HTERT RPE-1 (cell line): ENCODE measurements around the gene CPED1.
"Not testable (repeated sequence)": the region's sequence is repeated elsewhere in the genome, so short reads cannot be mapped to it uniquely, and the experiment has no call there.

Experiments
- in situ Hi-C: fragments of 300-500 bp; cut with MboI; formaldehyde crosslinking; loops from 4 replicates; pipeline ENCODE4 v1.14.3; 2020; ENCODE audit warnings: low sequenced_read_pairs

Gene CPED1

DNA sequence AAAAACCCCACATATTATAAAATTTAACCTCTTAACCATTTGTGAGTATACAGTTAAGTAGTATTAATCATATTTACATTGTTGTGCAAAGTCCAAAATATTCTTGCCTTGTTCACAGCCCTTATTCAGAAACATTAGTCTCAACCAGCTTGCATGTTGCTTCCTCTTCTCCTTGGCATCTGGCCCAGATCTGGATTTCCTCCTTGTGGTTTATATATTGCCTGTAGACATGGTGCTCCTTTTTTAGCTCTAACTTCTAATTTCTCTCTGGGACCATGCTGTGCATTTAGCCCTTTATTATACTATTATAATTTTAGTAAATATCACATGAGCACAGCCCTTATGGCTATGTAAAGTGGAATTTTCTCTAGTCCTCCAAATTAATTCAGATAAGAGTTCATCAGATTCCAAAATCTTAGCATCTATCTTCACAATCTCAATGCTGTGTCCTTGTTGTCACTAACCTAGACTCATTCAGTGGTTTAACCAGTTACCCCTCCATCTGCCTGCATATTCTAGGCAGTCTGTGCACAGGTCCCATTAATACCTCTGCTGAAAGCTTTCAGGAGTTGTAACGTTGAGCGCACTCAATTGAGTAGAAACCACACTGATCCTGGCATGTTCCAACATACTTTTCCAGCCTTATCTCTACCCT lies 7.9 kb downstream of the CPED1 start:
- in situ Hi-C loops, result no loop called here

GRCh38 chr7:120996988-120997345 lies 8.5 kb downstream of the CPED1 start:
- in situ Hi-C loops, result no loop called here

- in situ Hi-C loops, result no loop called here
These were observed 9.5 kb downstream of the CPED1 start for GRCh38 chr7:120997882-120998474.

DNA sequence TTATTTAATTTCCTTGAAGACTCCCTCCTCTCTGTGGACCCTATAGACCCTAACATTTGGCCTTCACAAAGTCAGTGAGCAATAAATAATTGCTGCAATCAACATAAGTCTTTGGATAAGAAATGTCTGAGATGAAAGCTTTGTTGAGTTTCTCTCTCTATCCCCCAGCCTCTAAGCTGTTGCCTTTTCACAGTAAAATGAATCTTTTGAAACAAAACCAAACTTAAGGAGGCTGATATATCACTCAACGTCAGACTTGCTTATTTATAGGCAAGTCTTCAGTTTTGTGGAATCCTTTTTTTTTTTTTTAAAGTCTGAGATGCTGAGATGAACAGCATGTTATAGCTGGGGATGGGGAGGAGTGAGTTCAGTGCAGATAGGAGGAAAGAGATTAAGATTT lies 10.0 kb downstream of the CPED1 start:
- in situ Hi-C loops, result no loop called here

DNA sequence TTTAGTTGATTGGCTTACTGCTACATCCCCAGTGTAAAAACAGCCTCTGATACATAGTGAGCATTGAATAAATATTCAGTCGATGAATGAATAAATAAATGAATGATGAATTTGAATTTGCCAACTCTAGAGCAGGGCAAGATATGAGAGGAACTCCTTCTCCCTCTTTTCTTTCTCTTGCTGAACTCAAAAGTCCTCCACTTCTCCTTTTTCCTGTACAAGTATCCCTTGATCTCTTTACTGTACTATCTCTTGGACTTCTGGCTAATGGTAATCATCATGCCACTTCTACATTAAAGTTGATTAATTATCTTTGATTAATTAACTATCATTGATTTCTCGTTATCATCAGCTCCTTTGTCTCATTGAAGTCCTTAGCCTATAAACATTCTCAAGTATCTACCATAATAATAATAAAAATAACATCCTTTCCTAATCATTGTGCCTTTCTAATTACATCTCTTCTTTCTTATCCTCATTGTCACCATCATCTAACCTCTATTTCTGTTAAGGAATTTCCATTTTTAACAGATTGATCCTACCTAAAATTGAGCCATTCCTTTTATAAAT lies 10.6 kb downstream of the CPED1 start:
- in situ Hi-C loops, result no loop called here

- in situ Hi-C loops, result no loop called here
These were observed 11.8 kb downstream of the CPED1 start for GRCh38 chr7:121000081-121000983.

GRCh38 chr7:121001234-121001906 lies 12.9 kb downstream of the CPED1 start:
- in situ Hi-C loops, result no loop called here

- in situ Hi-C loops, result no loop called here
These were observed 13.7 kb downstream of the CPED1 start for GRCh38 chr7:121002048-121002756.

DNA sequence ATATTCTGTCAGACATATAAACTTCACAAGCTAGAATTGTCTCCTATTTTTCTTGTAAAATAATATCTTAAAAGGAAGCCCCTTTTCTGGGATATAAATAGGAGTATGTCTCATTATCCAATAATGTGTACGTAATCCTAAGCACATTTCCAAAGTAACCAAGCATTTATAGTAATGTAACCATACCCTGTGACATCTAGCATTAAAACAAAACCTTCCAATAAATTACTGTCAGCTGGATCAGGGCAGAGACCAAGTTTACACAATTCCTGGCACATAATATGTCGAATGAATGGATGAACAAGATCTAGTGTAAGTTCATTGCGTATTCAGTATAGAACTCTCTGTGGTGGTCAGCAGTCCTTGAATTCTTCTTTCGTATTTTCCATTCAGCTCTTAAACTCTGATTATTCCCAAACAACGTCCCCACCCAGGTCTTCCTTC lies 14.3 kb downstream of the CPED1 start:
- in situ Hi-C loops, result no loop called here

- in situ Hi-C loops, result no loop called here
These were observed 15.6 kb downstream of the CPED1 start for GRCh38 chr7:121003986-121004685.

GRCh38 chr7:121005058-121005457 lies 16.5 kb downstream of the CPED1 start:
- in situ Hi-C loops, result not testable (repeated sequence)

DNA sequence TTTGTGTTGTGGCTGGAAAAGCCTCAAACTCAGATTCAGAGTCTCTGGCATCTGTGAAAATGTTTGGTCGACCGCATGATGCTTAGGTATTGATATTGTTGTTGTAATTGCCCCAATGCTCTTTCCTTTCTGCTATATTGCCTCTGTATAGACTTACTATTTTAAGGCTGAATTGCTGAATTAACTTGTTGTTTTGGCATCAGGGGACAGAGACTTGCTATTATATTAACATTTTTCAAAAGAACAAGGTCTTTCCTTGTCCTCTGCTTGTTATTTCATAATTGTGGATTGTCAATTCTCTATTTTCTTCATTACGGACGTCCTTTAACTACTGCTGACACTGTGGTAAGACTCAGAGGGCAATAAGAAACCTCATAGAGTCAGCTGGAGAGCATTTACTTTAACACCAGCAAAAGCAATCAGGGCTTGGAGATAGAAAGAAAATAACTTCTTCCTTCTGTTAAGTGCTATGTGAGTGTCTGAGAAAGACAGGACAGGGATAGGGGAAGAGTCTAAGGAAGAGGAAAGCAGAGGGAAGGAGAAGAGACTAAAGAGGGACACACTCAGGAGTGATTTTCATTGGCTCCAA lies 17.6 kb downstream of the CPED1 start:
- in situ Hi-C loops, result no loop called here

DNA sequence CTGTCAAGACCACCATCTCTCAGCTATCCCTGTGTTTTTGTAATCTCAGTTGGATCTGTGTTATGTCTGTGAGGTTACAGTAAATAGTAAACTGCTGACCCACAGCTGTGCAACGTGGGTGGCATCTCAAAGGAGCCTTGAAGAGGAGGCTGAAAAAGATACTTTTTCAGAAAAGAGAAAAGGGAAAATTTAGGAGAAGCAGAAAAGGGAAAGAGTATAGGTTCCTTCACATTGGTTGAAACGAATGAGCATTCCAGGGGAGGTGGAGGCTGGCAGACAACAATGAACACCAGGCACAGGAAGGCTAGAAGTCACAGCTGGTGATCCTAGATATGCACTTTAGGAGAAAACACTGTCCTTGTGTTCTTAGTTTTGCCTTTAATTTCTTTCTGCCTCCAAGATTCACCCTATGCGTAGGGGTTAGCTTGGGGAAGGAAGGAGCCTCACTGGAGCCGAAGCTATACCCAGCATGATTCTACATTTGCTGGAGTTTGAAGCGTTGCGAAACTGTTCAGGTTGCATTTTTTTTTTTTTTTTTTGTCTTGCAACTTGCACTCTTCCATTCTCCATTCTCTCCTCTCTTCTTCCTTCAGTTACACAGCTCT lies 18.3 kb downstream of the CPED1 start:
- in situ Hi-C loops, result no loop called here

- in situ Hi-C loops, result no loop called here
These were observed 20.3 kb downstream of the CPED1 start for GRCh38 chr7:121008816-121009215.

DNA sequence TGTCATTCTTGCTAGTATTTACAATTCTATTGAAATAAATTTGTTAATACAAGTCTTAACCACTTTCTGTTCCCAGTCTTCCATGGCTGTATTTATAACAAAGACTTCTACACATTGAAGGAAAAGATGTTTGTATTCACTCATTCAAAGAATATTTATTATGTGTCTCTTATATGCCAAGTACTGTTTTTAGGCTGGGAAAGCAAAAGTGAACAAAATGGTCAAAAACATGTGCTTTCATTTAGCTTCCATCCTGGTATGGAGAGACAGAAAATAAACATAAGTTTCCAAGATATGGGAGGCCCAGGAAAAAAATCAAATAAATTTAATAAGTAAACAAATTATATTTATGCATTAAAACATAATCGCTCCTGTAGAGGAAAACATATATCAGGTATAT lies 22.9 kb downstream of the CPED1 start:
- in situ Hi-C loops, result no loop called here

GRCh38 chr7:121012170-121012874 lies 23.8 kb downstream of the CPED1 start:
- in situ Hi-C loops, result no loop called here

DNA sequence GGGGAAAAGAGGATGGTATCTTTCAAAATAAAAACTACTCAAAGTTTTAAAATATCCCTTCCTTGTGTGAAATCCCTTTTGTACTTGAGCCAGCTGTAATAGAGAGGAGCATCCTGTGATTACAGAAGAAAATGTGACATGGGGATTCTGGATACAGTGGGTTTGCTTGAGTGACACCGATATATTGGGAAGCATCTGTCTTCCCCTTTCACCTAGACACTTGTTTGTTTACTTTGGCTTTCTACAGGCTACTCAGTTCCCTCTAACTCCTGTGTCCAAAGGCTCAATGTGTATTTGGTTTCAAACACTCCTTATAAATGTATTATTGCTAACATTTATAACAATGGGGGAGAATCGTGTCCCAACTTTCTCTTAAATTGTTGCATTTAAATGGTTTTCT lies 24.4 kb downstream of the CPED1 start:
- in situ Hi-C loops, result no loop called here

DNA sequence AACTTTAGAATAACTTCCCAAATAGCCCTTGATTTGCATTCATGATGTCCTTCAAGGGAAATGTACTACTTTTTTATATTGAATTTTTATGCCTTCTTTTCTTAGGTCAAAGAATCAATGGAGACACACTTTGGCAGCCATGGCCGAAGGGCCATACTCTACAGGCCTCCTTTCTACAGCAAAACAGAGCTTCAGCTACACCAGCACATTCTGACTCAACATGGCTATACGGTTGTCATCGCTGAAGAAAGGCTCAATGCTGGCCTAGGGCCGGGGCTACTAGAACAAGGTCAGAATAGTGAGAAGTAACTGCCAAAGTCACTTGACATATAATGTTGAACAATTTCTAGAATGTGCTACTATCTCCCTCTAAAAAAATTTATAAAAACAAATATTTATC lies 27.0 kb downstream of the CPED1 start:
- in situ Hi-C loops, result no loop called here
